HG02973 (cell line): ENCODE measurements around the gene MUL1.

Source experiments
- ATAC-seq: cut with Tn5 transposase; IDR thresholded peaks from one replicate; pipeline ENCODE4 v1.9.1; 2021; ENCODE audit warnings: moderate library complexity; ENCODE audit not compliant: unreplicated experiment

The MUL1 gene

GRCh38 chr1:20486457-20487235 is 21.3 kb downstream of the MUL1 start:
- no peak for ATAC-seq

DNA sequence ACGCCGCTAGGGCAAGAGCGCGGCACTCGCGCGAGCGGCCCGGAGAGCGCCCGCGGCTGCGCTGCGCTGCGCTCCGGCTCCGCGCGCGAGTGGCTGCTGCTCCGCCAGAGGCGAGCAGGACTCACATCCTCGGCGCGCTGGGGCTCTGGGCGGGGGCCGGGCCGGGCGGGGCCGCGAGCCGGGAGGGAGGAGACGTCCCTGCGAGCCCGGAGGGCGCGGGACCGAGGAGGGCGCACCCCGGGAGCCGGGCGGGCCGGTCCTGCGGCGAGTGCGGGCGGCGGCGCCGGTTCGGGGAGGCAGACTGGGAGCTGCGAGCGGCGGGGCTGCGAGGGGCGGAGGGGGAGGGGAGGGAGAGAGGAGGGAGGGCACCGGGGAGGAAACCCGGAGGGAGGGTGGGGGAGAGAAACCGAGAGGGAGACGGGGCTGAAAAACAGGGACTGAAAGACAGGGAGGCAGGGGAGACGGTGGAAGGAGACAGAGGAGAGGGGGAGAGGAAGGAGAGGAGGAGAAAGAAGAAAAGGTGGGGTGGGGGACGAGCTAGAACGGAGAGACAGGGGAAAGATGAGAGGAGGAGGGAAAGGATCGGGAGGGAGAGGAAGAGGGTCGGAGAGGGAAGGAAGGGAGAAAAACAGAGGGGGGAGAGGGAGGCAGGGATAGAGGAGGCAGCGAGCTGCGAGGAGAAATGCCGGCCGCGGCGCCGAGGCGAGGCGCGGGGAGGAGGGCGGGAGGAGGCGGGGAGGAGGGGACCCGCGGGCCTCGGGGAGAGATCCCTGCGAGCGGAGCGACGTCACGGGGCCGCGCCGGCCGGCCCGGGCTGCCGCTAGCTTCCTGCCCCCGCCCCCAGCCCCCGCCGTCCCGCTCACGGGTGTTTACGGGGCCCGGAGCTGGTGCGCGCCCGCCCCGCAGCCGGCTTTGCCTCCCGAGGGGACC is 22.2 kb downstream of the MUL1 start, which contains the start of gene CAMK2N1:
Gene CAMK2N1 (minus strand): TSS at position 684 of the 930 bp plus-strand sequence. CDS start 831 bp downstream, outside the sequence.
- no peak for ATAC-seq

DNA sequence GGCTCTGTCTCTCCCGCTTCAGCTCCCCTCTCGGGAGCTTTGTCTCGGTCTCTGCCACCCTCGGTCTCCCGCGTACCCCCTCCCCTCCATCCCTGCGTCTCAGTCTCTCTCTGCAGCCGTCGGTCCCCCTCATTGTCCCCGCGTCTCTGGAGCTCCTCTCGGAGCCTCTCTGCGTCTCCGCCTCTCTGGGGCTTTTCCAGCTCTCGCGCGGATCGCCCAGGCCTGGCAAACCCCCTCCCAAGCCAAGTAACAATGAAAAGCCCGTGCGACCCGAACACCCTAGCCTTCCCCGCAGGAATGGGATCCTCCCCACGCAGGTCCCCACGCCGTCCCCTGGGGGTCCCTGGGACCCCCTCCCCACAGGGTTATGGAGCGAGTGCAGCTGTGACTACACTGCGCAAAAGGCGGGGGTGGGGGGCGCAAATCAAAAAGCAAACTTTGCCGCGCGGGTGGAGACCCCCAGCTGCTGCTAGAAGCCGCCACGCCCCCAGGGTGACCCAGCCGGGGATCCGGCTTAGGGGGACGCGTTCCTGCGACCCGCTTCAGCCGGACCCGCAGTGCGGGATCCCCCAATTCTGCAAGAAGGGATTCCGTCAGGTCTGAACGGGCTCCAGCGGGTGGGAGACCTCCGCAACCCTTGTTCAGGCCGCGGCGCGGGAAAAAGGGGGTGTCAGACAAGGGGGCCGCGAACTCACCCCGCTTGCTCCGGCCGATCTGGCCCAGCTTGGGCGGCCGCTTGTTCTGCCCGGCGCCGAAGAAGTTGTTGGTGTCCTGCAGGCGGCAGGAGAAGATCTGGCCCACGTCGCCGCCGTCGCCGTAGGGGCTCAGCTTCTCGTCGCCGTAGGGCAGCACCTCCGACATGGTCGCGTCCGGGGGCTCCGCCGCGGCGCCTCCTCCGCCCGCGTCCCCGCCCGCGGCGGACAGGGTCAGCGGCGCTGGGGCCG is 23.2 kb downstream of the MUL1 start:
- no peak for ATAC-seq

- no peak for ATAC-seq
These were observed 24.0 kb downstream of the MUL1 start for GRCh38 chr1:20483833-20484518.

- ATAC-seq: no peak
These were observed 24.7 kb downstream of the MUL1 start for GRCh38 chr1:20483098-20483832.

GRCh38 chr1:20481643-20482498 is 26.1 kb downstream of the MUL1 start:
- no peak for ATAC-seq

DNA sequence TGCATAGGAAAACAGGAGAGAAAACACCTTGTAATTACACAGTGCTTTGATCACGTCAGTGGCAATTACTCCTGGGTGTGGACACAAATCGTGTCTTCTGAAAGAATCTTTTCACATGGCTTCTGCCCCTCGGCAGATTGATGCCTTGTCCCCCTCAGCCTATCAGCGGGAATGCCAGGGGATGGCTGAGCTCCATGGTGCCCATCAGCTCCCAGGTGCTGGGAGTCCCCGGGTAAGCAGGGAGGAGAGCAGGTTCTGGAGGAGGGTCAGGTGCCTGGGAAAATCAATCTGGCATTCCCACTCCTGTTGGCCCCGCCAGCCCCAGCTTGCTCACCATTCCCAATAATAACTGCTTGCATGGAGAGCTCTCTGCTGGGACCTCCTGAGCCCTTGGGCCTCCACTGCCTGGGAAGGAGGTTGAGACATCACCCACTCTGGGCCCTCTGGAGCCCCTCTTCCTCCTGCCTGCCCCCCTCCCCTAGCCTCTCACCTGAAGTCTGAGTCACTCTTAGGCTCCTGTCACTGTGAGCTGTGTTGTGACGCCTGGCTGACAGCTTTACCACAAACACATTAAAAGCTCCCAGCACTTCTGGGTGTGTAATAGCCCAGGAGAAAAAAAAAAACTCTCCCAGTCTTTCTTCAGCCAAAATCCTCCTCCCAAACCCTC is 26.9 kb downstream of the MUL1 start:
- ATAC-seq: no peak

DNA sequence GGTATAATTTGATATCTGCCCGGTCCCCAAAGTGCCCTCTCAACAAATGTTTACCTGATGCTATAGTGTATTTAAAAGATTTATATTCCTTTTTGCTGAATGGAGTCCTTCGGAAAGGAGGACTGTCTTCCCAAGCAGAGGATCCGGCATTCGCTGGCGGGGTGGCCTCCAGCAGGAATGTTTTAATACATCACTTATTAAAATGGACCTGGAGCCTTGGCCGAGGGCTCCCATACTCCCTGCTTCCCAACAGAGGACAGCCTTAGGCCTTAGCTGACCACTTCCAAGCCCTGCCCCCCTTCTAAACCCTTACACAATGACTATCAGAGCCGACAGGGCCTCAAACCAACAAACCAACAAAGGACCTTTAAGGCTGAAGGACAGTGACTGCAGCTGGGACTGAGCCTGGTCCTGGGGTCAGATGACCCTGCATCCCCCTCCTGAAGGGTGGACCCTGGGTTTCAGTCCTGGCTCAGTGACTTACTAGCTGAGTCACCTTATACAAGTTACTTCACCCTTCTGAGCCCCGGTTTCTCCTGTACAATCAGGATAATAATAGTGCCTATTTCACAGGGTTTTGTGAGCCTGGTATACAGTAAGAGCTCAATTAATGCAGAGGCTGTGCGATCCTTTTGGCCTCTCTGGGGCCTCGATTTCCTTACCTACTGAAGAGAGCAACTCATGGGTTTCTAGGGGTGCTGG is 27.6 kb downstream of the MUL1 start:
- no peak for ATAC-seq

DNA sequence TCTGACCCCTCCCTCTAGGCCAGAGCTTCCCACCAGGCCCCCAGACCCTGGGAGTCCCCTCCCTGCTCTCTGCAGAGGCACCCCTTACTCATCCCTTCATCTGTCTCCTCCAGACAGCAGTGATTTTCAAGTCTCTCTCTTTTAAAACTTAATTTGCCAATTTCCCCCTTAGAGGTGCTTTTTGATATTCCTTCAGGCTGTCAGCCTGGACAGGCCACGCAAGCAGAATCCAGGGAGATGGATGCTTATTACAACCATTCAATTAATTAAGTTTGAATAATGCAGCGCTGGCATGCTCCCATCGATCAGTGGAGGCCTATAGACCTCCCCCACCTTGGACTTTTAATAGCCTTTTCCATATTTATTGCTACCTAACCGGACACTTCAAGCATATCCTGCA is 28.1 kb downstream of the MUL1 start:
- ATAC-seq: no peak

DNA sequence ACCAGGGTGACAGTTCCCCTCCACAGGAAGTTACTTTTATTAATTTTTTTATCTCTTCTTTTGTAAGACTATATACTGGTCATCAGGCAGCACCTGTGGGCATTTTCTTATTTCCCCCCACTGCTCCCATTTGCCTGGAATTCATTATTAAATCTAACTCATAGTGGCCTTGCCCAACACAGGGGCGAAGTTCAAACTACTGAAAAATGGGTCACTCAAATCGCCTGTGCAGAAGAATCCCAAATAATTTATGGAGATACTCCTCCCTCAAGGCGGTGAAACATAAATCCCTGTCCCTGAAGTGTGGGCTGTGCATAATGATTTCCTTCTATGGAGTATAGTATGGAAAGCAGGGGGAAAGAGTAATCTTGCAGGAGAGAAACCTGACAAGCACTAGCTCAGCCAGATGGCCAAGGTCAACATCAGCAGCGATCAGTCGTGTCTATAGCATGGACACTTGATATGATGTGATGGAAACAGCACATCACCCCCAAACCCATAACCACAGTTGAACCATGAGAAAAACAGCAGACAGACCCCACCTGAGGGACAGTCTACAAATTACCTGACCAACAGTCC is 29.8 kb downstream of the MUL1 start:
- no peak for ATAC-seq

DNA sequence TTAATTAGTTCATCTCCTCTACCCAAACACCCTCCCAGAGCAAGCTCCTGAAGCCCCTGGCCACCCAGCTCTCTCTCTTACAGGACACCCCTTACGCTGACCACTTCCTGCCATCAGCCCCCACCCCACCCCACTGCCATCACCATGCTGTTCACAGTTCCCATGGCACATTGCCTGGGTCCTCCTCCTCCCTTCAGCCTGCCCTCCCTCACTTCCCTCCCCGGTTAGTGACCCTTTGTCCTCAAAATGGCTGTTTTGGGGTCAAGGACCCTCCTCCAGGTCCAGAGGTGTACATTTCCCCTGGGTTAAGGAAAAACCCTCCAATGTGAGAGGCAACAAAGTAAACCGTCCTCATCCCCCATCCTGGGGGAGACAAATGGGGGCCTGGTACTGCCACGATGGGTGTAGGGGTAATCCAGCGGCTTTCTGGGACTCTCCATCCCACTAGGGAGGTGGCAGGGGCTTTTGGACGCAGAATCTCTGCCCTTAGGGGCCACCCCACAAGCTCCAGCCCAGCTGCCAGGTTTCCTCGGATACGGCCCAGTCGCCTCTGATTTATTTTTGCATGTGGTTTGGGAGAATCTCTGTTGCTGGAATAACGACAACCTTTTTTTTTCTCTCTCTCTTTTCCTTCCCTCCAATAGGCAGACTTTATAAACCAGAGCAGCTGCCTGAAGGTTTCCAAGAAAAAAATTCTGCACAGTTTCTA is 30.4 kb downstream of the MUL1 start:
- ATAC-seq: no peak

DNA sequence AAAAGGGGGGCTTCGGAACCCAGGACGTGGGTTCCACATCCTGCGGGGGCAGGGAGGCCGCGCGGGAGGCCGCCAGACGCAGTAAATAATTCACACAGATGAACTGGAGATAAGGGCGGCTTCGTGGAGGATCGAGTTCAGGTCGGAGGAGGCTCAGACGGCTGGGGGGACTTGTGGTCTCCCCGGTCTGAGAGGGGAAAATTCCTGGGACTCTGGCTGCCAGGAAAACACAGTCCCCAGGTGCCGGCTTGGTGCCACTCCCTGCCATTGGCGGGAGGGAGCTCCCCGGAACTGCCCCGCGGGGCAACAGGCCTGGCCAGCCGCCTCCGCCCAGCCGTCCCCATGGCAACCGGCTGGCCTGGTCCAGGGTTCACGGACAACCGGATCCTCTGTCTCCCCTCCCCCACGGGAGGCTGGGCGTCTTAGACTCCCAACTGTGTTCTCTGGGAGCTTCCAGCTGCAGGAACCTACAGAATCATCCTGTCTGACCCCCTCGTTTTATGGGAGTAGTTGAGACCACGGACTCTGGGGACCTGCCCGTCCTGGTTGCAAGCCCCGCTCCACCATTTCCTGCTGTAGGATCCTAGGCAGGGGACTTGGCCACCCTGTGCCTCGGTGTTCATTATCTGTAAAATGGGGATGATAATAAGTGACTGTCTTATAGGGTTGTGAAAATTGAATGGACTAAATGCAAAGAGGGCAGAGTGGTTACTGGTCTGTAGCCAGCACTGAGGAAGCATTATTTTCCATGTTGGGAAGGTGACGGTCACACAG is 31.5 kb downstream of the MUL1 start:
- no peak for ATAC-seq

- no peak for ATAC-seq
These were observed 33.0 kb downstream of the MUL1 start for GRCh38 chr1:20474996-20475395.

GRCh38 chr1:20474333-20474975 is 33.5 kb downstream of the MUL1 start:
- no peak for ATAC-seq

GRCh38 chr1:20473894-20474293 is 34.1 kb downstream of the MUL1 start:
- ATAC-seq: no peak
